Kidney epithelial cell (primary cell): ENCODE measurements around the gene PRELID2. TPM values are rescaled to one million over a fixed set of nuclear protein-coding genes. Genes with fewer than 3 reads are reported as not detected.
A peak's percentile ranks its signal among the peaks of the same experiment; 100 is the strongest.

Experiments used
- DNase-seq: peaks from one replicate; pipeline ENCODE4 v3.0.0-alpha.2; 2010; ENCODE audit warnings: low read depth
- H3K27me3 ChIP-seq: 2 replicates; pipeline ENCODE4 v1.6.0; 2011; ENCODE audit warnings: low read length; ENCODE audit not compliant: control insufficient read depth, insufficient read depth
- H3K36me3 ChIP-seq: 2 replicates; pipeline ENCODE4 v1.5.1; 2011; ENCODE audit warnings: low read length; ENCODE audit not compliant: control insufficient read depth, insufficient read depth
- H3K4me3 ChIP-seq: 2 replicates; pipeline ENCODE4 v1.5.1; 2011; ENCODE audit warnings: low read depth, mild to moderate bottlenecking, control low read depth, low read length
- total RNA-seq: library from RNA; depleted of rRNA; stranded (reverse); fragments of >200 nt; gene quantifications from 2 replicates; pipeline ENCODE4 v1.2.3, GENCODE V29; 2015
- TF ChIP-seq, protein P1 (sequence below): IDR thresholded peaks from 2 replicates; pipeline ENCODE4 v1.5.1; 2011; ENCODE audit warnings: mild to moderate bottlenecking, moderate library complexity, low read length, control low read depth, inconsistent platforms; ENCODE audit not compliant: insufficient read depth, poor library complexity, severe bottlenecking

Gene PRELID2
- total RNA-seq, 1 donor from 2014 or later, result 9.4 TPM

DNA sequence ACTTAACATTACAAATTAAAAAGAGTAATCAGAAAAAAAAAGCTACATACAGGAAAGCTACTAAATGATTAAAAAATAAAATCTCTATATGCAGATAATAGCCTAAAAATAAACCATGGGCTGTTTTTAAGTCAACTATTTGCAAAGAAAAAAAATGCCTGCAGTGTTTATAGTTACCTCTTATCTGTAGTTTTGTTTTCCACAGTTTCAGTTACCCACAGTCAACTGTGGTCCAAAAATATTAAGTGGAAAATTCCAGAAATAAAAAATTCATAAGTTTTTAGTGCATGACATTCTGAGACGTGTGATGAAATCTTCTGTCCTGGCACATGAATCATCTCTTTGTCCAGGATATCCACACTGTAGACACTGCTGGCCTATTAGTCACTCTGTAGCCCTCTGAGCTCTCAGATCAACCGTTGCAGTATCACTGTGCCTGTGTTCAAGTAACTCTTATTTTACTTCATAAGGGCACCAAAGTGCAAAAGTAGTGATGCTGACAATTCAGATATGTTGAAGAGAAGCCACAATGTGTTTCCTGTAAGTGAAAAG lies 59.2 kb downstream of the PRELID2 start:
- DNase-seq, result peak; percentile 71
- TF ChIP-seq, protein P1, sequence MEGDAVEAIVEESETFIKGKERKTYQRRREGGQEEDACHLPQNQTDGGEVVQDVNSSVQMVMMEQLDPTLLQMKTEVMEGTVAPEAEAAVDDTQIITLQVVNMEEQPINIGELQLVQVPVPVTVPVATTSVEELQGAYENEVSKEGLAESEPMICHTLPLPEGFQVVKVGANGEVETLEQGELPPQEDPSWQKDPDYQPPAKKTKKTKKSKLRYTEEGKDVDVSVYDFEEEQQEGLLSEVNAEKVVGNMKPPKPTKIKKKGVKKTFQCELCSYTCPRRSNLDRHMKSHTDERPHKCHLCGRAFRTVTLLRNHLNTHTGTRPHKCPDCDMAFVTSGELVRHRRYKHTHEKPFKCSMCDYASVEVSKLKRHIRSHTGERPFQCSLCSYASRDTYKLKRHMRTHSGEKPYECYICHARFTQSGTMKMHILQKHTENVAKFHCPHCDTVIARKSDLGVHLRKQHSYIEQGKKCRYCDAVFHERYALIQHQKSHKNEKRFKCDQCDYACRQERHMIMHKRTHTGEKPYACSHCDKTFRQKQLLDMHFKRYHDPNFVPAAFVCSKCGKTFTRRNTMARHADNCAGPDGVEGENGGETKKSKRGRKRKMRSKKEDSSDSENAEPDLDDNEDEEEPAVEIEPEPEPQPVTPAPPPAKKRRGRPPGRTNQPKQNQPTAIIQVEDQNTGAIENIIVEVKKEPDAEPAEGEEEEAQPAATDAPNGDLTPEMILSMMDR, result no peak
- no peaks in the 10 kb centered on the region for H3K27me3 ChIP-seq
- H3K4me3 ChIP-seq, result no peak overlapping the region
- H3K36me3 ChIP-seq, result no peaks in the 10 kb centered on the region

GRCh38 chr5:145775411-145775810 lies 59.7 kb downstream of the PRELID2 start:
- H3K4me3 ChIP-seq, result no peak overlapping the region
- TF ChIP-seq, protein P1, result no peak

DNA sequence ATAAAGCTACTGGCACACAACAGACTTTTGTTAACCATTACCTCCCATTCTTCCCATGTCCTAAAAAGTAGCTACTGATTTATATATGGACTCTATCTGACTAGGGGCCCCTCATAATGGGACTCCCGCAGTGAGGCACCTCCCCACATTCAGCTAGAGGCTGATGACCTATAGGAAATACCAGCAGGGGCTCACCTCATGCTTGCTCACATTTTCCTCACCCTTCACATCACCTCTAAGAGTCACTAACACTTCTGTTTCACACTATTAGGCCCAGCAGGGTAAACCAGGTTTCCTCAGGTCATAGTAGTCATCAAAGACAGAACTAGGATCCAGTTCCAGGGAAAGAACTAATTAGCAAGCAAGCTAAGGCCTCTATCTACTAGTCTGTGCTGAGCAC lies 60.7 kb downstream of the PRELID2 start:
- TF ChIP-seq, protein P1, result no peak
- Histone ChIP-seq H3K27me3 (no peaks in the 10 kb centered on the region), H3K36me3 (no peaks in the 10 kb centered on the region), H3K4me3 (no peak overlapping the region)
- no peak for DNase-seq

More at GRCh38 chr5:145775411-145775810, 59.7 kb downstream of the PRELID2 start:
- no peaks in the 10 kb centered on the region for H3K27me3 ChIP-seq
- no peak for DNase-seq
- no peaks in the 10 kb centered on the region for H3K36me3 ChIP-seq

GRCh38 chr5:145772466-145772865 lies 62.7 kb downstream of the PRELID2 start:
- TF ChIP-seq, protein P1, result no peak
- Histone ChIP-seq H3K27me3 (no peaks in the 10 kb centered on the region), H3K36me3 (no peaks in the 10 kb centered on the region), H3K4me3 (no peak overlapping the region)
- DNase-seq, result no peak

- Histone ChIP-seq H3K4me3 (no peak overlapping the region), H3K36me3 (no peaks in the 10 kb centered on the region), H3K27me3 (no peaks in the 10 kb centered on the region)
- TF ChIP-seq, protein P1, result no peak
- DNase-seq, result no peak
Measured at GRCh38 chr5:145768863-145769262, 66.3 kb downstream of the PRELID2 start.

- no peak overlapping the region for H3K4me3 ChIP-seq
- no peaks in the 10 kb centered on the region for H3K36me3 ChIP-seq
- no peak for DNase-seq
- H3K27me3 ChIP-seq, result no peaks in the 10 kb centered on the region
- TF ChIP-seq, protein P1, result no peak
Measured at GRCh38 chr5:145764325-145764724, 70.8 kb downstream of the PRELID2 start.
